NK-92 treated with Interleukin-12 subunit alpha and Interleukin-12 subunit beta, amount 100 ng/mL, for 24 hours (cell line): Measurements from ENCODE around the gene RARA.

Experiments
- DNase-seq: peaks from one replicate; lab custom pipeline; 2025; lab: John Stamatoyannopoulos, UW

RARA gene

GRCh38 chr17:40309031-40309948 is at the start of gene RARA:
Gene RARA (plus strand): TSS chr17:40309180. CDS start chr17:40331219, 22,039 bp downstream.
- DNase-seq: no peak

- no peak for DNase-seq
Measured at GRCh38 chr17:40259505-40259904, 49.5 kb upstream of the RARA start.

DNA sequence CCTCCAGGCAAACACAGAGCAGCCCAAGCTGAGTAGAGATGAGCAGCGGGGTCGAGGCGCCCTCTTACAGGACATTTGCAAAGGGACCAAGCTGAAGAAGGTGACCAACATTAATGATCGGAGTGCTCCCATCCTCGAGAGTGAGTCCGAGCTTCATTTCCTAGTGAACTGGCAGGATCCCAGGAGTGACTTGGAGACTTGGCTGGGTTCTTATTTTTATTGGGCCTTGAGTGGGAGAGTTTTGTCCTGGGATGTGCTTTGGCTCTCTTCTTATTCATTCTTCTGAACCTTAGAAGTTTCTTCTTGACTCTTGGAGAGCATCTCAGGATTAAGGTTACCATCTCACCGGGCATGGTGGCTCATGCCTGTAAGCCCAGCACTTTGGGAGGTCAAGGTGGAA is 48.5 kb upstream of the RARA start:
- DNase-seq: no peak

- DNase-seq: no peak
Measured at GRCh38 chr17:40264458-40265185, 44.4 kb upstream of the RARA start.

- DNase-seq: no peak
Measured at GRCh38 chr17:40265337-40265736, 43.6 kb upstream of the RARA start.

DNA sequence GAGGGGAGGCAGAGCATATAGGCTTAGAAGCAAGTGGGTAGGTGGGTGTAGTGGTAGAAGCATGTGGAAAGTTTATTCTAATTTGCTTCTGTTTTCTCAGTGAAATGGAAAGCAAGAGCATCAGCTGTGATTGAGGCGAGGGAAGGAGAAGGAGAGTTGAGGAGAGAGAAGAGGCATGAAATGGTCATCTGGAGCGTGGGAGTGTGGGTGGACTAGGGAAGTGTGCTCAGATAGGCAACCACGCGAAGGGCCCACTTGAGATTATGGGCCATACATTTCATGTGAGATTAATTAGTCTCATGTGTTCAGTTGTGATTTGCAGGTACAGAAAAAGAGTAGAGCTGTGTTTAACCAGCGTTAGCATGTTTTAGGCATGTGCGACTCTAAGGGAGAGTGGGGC is 42.1 kb upstream of the RARA start:
- DNase-seq: no peak

GRCh38 chr17:40268141-40268712 is 40.8 kb upstream of the RARA start:
- no peak for DNase-seq

DNA sequence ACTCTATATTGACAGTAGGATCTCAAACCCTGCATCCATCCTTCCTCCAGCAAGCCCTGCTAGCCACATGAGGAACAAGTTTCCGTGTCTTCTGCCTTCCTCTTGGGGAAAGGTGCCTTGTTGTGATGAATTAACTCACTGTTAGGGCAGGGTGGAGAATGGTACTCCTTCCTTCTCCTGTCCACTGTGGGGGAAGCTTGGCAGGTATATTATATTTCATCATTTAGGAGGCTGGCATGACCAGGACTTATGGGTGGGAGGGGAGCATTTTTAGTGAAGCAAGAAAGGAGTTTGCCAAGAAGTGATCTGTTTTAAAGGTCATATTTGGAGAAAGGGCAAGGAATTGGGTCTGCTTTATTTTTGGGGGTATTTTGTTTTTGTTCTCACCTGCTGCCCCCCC is 30.6 kb upstream of the RARA start:
- DNase-seq: no peak

DNA sequence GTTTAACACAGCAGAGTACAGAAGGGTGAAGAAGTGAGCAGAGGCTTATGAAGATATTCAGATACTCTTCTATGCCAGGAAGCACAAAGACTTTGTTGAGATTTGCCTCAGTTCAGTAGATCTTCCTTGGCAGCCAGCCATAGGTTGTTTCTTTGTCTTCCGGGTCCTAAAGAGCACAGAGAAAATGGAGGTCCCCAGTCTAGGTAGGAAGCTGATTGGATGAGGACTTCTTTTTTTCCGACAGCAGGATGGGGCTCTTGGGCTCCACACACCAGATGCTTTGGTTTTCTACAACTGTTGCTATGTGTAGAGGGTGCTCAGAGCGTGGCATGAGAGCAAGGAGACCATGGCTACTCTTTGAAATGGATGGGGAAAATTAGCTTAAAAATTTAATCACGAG is 29.6 kb upstream of the RARA start:
- no peak for DNase-seq

DNA sequence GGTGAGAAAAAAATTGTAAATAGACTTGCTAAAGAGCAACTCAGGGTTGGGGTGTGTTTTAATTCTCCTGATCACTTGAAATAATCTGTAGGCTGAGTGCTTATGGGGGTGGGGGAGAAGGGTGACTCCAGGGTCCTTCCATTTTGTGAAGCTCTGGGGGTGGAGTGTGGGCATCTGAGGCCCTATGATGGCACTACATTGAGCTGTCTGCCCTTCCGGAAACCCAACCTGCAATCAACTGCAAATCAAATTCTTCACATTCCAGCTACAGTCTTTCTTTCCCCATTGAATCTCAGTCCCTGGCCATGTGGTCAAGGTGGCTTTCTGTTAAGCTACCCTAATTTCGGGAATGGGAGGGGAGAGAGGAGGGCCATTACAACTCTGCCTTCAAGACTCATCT is 27.3 kb upstream of the RARA start:
- no peak for DNase-seq

DNA sequence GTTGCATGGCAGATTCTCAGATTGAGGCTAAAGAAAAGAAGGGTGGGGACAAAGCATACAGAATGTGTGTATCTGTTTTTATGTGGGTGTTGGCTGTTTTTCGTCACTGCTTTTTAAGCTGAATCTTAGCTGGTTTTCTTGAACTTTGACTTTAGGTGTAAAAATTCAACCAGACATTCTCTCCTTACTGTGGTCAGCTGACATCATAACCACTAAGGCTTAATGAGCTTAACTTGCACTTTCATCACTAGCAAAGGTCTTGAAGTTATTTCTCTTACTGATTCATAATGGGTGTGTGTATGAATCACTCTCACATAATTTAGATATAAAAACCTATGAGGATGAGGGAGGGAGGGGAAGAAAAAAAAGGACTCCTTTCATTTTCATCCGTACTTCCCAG is 25.3 kb upstream of the RARA start:
- DNase-seq: no peak

GRCh38 chr17:40284085-40284713 is 24.8 kb upstream of the RARA start:
- no peak for DNase-seq

- no peak for DNase-seq
Measured at GRCh38 chr17:40286473-40286872, 22.5 kb upstream of the RARA start.

DNA sequence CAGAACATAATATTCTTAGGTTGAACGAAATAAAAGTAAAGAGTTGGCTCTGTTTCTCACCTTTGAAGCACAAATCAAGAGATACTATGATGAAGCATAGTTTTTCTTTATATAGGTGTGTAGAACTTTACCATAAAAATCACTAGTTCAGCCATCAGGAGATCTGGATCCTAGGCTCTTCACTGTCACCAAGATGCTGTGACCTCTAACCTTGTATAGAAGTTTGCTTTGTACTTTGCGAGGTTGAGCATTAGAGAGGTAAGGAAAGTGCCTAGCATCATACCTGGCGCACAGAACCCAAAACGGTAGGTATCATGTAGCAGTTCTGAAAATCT is 21.9 kb upstream of the RARA start:
- DNase-seq: no peak

- DNase-seq: peak; percentile 98
Measured at GRCh38 chr17:40287494-40288369, 21.2 kb upstream of the RARA start, which contains the start of gene CDC6. Gene CDC6 (plus strand): TSS chr17:40287879. CDS start chr17:40289421, 1,542 bp downstream.

- peak; percentile 19 for DNase-seq
Measured at GRCh38 chr17:40290629-40291280, 18.2 kb upstream of the RARA start.

GRCh38 chr17:40291281-40291664 is 17.7 kb upstream of the RARA start:
- DNase-seq: no peak

- no peak for DNase-seq
Measured at GRCh38 chr17:40293363-40293762, 15.6 kb upstream of the RARA start.

- no peak for DNase-seq
Measured at GRCh38 chr17:40295488-40296436, 13.2 kb upstream of the RARA start.

- no peak for DNase-seq
Measured at GRCh38 chr17:40297511-40297910, 11.5 kb upstream of the RARA start.
